GM21723 (cell line): ENCODE measurements around the gene CELSR1.
"Not testable (repeated sequence)": the region's sequence is repeated elsewhere in the genome, so short reads cannot be mapped to it uniquely, and the experiment has no call there.

ENCODE experiments used
- ATAC-seq: cut with Tn5 transposase; IDR thresholded peaks from one replicate; pipeline ENCODE4 v1.9.1; 2021; ENCODE audit warnings: mild to moderate bottlenecking, moderate library complexity; ENCODE audit not compliant: unreplicated experiment

Gene CELSR1

GRCh38 chr22:46407748-46408147 lies 129.7 kb downstream of the CELSR1 start:
- no peak for ATAC-seq

- no peak for ATAC-seq
Observed at GRCh38 chr22:46406791-46407190, 130.6 kb downstream of the CELSR1 start.

- no peak for ATAC-seq
Observed at GRCh38 chr22:46406349-46406748, 131.1 kb downstream of the CELSR1 start.

GRCh38 chr22:46405901-46406300 lies 131.5 kb downstream of the CELSR1 start:
- no peak for ATAC-seq

GRCh38 chr22:46403880-46404279 lies 133.5 kb downstream of the CELSR1 start:
- ATAC-seq: not testable (repeated sequence)

- ATAC-seq: no peak
Observed at GRCh38 chr22:46402505-46402904, 134.9 kb downstream of the CELSR1 start.

- no peak for ATAC-seq
Observed at GRCh38 chr22:46401370-46401769, 136.1 kb downstream of the CELSR1 start.

GRCh38 chr22:46399251-46400024 lies 138.0 kb downstream of the CELSR1 start:
- ATAC-seq: no peak

GRCh38 chr22:46397951-46398350 lies 139.5 kb downstream of the CELSR1 start:
- ATAC-seq: no peak

- no peak for ATAC-seq
Observed at GRCh38 chr22:46397514-46397913, 139.9 kb downstream of the CELSR1 start.

- ATAC-seq: not testable (repeated sequence)
Observed at GRCh38 chr22:46397049-46397448, 140.4 kb downstream of the CELSR1 start.

- no peak for ATAC-seq
Observed at GRCh38 chr22:46395145-46395544, 142.3 kb downstream of the CELSR1 start.

GRCh38 chr22:46394622-46395021 lies 142.8 kb downstream of the CELSR1 start:
- no peak for ATAC-seq

GRCh38 chr22:46393873-46394272 lies 143.5 kb downstream of the CELSR1 start:
- ATAC-seq: no peak

GRCh38 chr22:46392137-46392844 lies 145.1 kb downstream of the CELSR1 start:
- ATAC-seq: no peak

- no peak for ATAC-seq
Observed at GRCh38 chr22:46391486-46392136, 145.8 kb downstream of the CELSR1 start.

GRCh38 chr22:46390652-46391301 lies 146.6 kb downstream of the CELSR1 start:
- ATAC-seq: no peak

GRCh38 chr22:46390105-46390651 lies 147.2 kb downstream of the CELSR1 start:
- ATAC-seq: no peak

- no peak for ATAC-seq
Observed at GRCh38 chr22:46389081-46389480, 148.3 kb downstream of the CELSR1 start.

GRCh38 chr22:46388647-46389046 lies 148.8 kb downstream of the CELSR1 start:
- ATAC-seq: no peak

GRCh38 chr22:46387748-46388147 lies 149.7 kb downstream of the CELSR1 start:
- ATAC-seq: no peak
